HG03159 (cell line): ENCODE results near the gene DLL1.

Experiments used
- ATAC-seq: cut with Tn5 transposase; IDR thresholded peaks from one replicate; pipeline ENCODE4 v1.9.1; 2021; ENCODE audit warnings: mild to moderate bottlenecking, moderate library complexity; ENCODE audit not compliant: unreplicated experiment

DLL1 gene

DNA sequence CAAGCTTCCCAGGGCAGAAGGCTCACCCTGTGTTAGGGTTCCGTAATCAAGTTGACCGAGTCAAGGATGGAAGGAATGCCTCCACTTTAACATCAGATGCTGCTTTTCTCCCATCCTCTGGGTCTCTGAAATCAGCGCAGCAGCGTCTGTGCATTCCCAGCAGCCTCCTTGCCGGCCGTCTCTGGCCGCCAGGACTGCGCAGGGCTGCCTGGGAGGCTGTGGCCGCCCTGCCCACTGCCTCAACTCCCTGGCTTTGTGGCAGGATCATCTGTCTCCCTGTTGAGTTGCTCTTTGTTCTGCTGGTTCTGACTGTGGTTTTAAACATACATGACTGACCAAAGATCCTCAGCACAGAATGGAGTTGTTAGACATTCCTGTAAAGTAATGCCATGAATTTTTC, 56.5 kb downstream of the DLL1 start:
- no peak for ATAC-seq

DNA sequence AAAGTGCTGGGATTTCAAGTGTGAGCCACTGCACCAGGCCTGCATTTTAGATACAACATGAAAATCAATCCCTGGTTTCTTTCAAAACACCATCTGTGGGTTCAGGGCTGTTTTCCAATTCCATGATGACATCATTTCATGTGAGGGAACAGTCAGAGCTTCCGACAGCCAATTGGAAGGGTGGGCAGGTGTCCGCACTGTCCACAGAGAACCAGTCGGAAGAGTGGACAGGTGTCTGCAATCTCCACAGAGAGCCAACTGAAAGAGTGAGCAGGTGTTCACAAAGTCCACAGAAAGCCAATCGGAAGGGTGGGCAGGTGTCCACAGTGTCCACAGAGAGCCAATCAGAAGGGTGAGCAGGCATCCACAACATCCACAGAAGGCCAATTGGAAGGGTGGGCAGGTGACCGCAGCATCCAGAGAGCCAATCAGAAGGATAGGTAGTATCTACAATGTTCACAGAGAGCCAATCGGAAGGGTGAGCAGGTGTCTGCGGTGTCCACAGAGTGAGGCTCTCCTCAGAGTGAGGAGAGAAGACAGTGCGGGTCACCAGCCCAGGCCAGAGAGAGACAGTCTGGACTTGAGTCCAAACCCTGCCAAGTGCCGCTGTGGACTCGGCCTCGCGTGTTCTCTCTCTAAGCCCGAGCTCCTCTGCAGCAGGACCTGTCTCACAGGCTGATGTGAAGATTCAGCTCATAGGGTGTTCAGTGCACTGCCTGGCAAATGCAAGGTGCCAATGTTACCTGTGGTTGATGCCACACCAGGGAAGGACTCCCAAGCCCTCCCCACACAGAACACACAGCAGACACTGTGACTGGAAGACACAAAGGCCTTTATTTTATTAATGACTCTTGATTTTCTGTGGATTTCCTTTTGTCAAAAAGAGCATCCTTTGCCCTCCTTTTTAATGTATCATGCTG, 57.3 kb downstream of the DLL1 start:
- no peak for ATAC-seq
